SK-N-SH (cell line): ENCODE results near the gene ZDHHC12. TPM values are rescaled to one million over a fixed set of nuclear protein-coding genes. Genes with fewer than 3 reads are reported as not detected.

Experiments
- CTCF ChIA-PET: fragments of 300-600, 350-600 bp; formaldehyde crosslinking; extraction: SDS; loops from one replicate; lab custom pipeline; 2021; lab: Yijun Ruan, JAX
- POLR2A ChIA-PET: fragments of 350-600 bp; sonication (Branson Sonifier 250); formaldehyde crosslinking; extraction: SDS; loops from one replicate; lab custom pipeline; 2020; ENCODE audit warnings: antibody characterized with exemption, inconsistent platforms; lab: Yijun Ruan, JAX
- DNase-seq: peaks from one replicate; pipeline ENCODE4 v3.0.0; 2012
- H2AFZ ChIP-seq: fragments of 200-600 bp; sonication (generic); 2 replicates; pipeline ENCODE4 v1.8.1; 2016; ENCODE audit warnings: antibody characterized with exemption, mild to moderate bottlenecking, low read depth
- H3F3A ChIP-seq: fragments of 200-600 bp; sonication (generic); replicated peaks from 2 replicates; pipeline ENCODE3; 2016; ENCODE audit warnings: antibody characterized with exemption, mild to moderate bottlenecking; ENCODE audit not compliant: insufficient read depth
- H3K27ac ChIP-seq, 2 experiments: fragments of 200-500 bp in 1 of 2; fragments of 200-600 bp in 1 of 2; sonication (Bioruptor generic) in 1 of 2; sonication (generic), shearing (Covaris generic) in 1 of 2; 2 replicates each; pipeline versions ENCODE4 v1.5.1 to v1.6.1; 2014 to 2016; ENCODE audit warnings: low read depth in 2 of 2, inconsistent platforms in 1 of 2, low read length in 1 of 2, mild to moderate bottlenecking in 1 of 2, mixed read lengths in 1 of 2
- H3K27me3 ChIP-seq: fragments of 200-600 bp; sonication (generic), shearing (Covaris generic); 2 replicates; pipeline ENCODE4 v1.6.1; 2016; ENCODE audit warnings: mixed run types; ENCODE audit not compliant: insufficient read depth
- H3K36me3 ChIP-seq, 2 experiments: fragments of 200-500 bp in 1 of 2; fragments of 200-600 bp in 1 of 2; sonication (Bioruptor generic) in 1 of 2; sonication (generic) in 1 of 2; replicated peaks in 1 of 2; 2 replicates each; pipeline versions ENCODE3 to v1.5.1; 2014 to 2016; ENCODE audit warnings: low read length in 1 of 2, mild to moderate bottlenecking in 1 of 2; ENCODE audit not compliant: insufficient read depth in 2 of 2, control insufficient read depth in 1 of 2
- H3K4me1 ChIP-seq, 2 experiments: fragments of 200-500 bp in 1 of 2; fragments of 200-600 bp in 1 of 2; sonication (Bioruptor generic) in 1 of 2; sonication (generic), shearing (Covaris generic) in 1 of 2; 2 replicates each; pipeline versions ENCODE4 v1.5.1 to v1.6.1; 2014 to 2016; ENCODE audit warnings: low read depth in 1 of 2, low read length in 1 of 2, mixed run types in 1 of 2; ENCODE audit not compliant: insufficient read depth in 2 of 2, control insufficient read depth in 1 of 2
- H3K4me2 ChIP-seq: fragments of 200-600 bp; sonication (generic), shearing (Covaris generic); 2 replicates; pipeline ENCODE4 v1.6.1; 2017; ENCODE audit warnings: mixed run types
- H3K4me3 ChIP-seq, 2 experiments: fragments of 200-500 bp in 1 of 2; fragments of 200-600 bp in 1 of 2; sonication (Bioruptor generic) in 1 of 2; sonication (generic), shearing (Covaris generic) in 1 of 2; 2 replicates each; pipeline versions ENCODE4 v1.5.1 to v1.8.1; 2014 to 2016; ENCODE audit warnings: low read depth in 2 of 2, inconsistent platforms in 1 of 2, low read length in 1 of 2, mild to moderate bottlenecking in 1 of 2, mixed read lengths in 1 of 2, moderate library complexity in 1 of 2
- H3K79me2 ChIP-seq: fragments of 200-600 bp; sonication (generic); 2 replicates; pipeline ENCODE4 v1.8.1; 2017; ENCODE audit warnings: mild to moderate bottlenecking; ENCODE audit not compliant: insufficient read depth
- H3K9ac ChIP-seq: fragments of 200-600 bp; sonication (generic); 2 replicates; pipeline ENCODE4 v1.6.1; 2017; ENCODE audit warnings: mixed run types
- H3K9me2 ChIP-seq: fragments of 200-600 bp; sonication (generic); 2 replicates; pipeline ENCODE4 v1.6.1; 2017; ENCODE audit warnings: mixed run types
- H3K9me3 ChIP-seq: fragments of 200-600 bp; sonication (generic); 2 replicates; pipeline ENCODE4 v1.6.1; 2017; ENCODE audit warnings: mixed run types, mild to moderate bottlenecking, moderate library complexity
- H4K20me1 ChIP-seq: fragments of 200-600 bp; sonication (generic); 2 replicates; pipeline ENCODE4 v1.6.1; 2017; ENCODE audit warnings: mild to moderate bottlenecking, mixed run types; ENCODE audit not compliant: insufficient read depth
- CHD2 ChIP-seq: fragments of 150-350 bp; IDR thresholded peaks from 2 replicates; pipeline ENCODE4 v1.6.1; 2018; ENCODE audit warnings: low read length; ENCODE audit not compliant: partially characterized antibody
- ELF1 ChIP-seq: IDR thresholded peaks from 2 replicates; pipeline ENCODE4 v1.4.0; 2012
- EP300 ChIP-seq, 2 experiments: IDR thresholded peaks; 2 replicates each; pipeline versions ENCODE4 v1.4.0 to v1.6.1; 2012; ENCODE audit warnings: borderline replicate concordance in 1 of 2, low read depth in 1 of 2, low read length in 1 of 2
- FOXJ3 ChIP-seq: sonication (generic); formaldehyde crosslinking; IDR thresholded peaks from 2 replicates; pipeline ENCODE4 v1.5.1; 2020; ENCODE audit warnings: mild to moderate bottlenecking, missing genetic modification reagents
- MAX ChIP-seq: IDR thresholded peaks from 2 replicates; pipeline ENCODE4 v1.4.0; 2012; ENCODE audit warnings: low read depth
- NFIC ChIP-seq: IDR thresholded peaks from 2 replicates; pipeline ENCODE4 v1.4.0; 2012; ENCODE audit warnings: borderline replicate concordance
- NRF1 ChIP-seq: IDR thresholded peaks from 2 replicates; pipeline ENCODE4 v1.6.1; 2012; ENCODE audit warnings: low read depth, mild to moderate bottlenecking, low read length
- POLR2AphosphoS5 ChIP-seq: IDR thresholded peaks from 2 replicates; pipeline ENCODE4 v1.6.1; 2012; ENCODE audit warnings: low read depth, low read length
- RCOR1 ChIP-seq: fragments of 150-350 bp; IDR thresholded peaks from 2 replicates; pipeline ENCODE4 v1.6.1; 2017; ENCODE audit warnings: antibody characterized with exemption, low read length
- RFX5 ChIP-seq: IDR thresholded peaks from 2 replicates; pipeline ENCODE4 v1.6.1; 2012; ENCODE audit warnings: mild to moderate bottlenecking, improper control_type of control experiment, low read length
- TAF1 ChIP-seq: IDR thresholded peaks from 2 replicates; pipeline ENCODE4 v1.6.1; 2012; ENCODE audit warnings: low read depth, mild to moderate bottlenecking, low read length, moderate library complexity, borderline replicate concordance
- TEAD4 ChIP-seq: IDR thresholded peaks from 2 replicates; pipeline ENCODE4 v1.4.0; 2012; ENCODE audit warnings: mild to moderate bottlenecking, borderline replicate concordance; ENCODE audit not compliant: insufficient read depth
- USF1 ChIP-seq: IDR thresholded peaks from 2 replicates; pipeline ENCODE4 v1.4.0; 2012; ENCODE audit warnings: low read depth, borderline replicate concordance
- USF2 ChIP-seq: fragments of 150-350 bp; IDR thresholded peaks from 2 replicates; pipeline ENCODE4 v1.6.1; 2017; ENCODE audit warnings: antibody characterized with exemption, low read length, low read depth, borderline replicate concordance
- ZBTB33 ChIP-seq: IDR thresholded peaks from 2 replicates; pipeline ENCODE4 v1.4.0; 2012; ENCODE audit warnings: low read depth, borderline replicate concordance
- WGBS: methylation state at CpG from one replicate; pipeline ENCODE4 v1.1.6; 2017; ENCODE audit warnings: low lambda C conversion rate; 5-methylcytosine and 5-hydroxymethylcytosine counted together
- polyA plus RNA-seq, 3 experiments: library from polyadenylated mRNA; depleted of rRNA; stranded (reverse); fragments of >200 nt; gene quantifications; 2 replicates each; pipeline ENCODE4 v1.2.3, GENCODE V29; 2012

Gene ZDHHC12
- polyA plus RNA-seq, 1 of the 3 experiments (the other 2 are of a cell fraction): 51.3 TPM

GRCh38 chr9:128771094-128771721, 47.3 kb upstream of the ZDHHC12 start:
- Histone ChIP-seq H3K9ac (peak overlapping the region; percentile 88), H4K20me1 (no peaks in the 10 kb centered on the region), H3K9me3 (no peaks in the 10 kb centered on the region), H2AFZ (peak overlapping the region; percentile 94), H3K27ac (peak overlapping the region; percentile 39 to 81), H3K4me2 (peak overlapping the region; percentile 99), H3K27me3 (no peaks in the 10 kb centered on the region), H3K79me2 (peaks cover 27% of the 10 kb centered on the region), H3K4me3 (peak overlapping the region; percentile 71 to 90), H3K36me3 (peaks cover 0 to 5% of the 10 kb centered on the region in 2 experiments), H3K9me2 (no peaks in the 10 kb centered on the region), H3F3A (peaks cover 11% of the 10 kb centered on the region), H3K4me1 (peaks cover 0 to 7% of the 10 kb centered on the region in 2 experiments; a peak in 1 of 4 replicates)
- POLR2A ChIA-PET: interaction anchor here (0.6 kb wide), 1 partner anchor 54 kb away, joined by 7 read pairs; no protein-coding TSS in a partner anchor
- TF ChIP-seq MAX (no peak), RFX5 (no peak), CHD2 (no peak), POLR2AphosphoS5 (no peak), NFIC (no peak), ZBTB33 (no peak), ELF1 (no peak), USF1 (no peak), FOXJ3 (CRISPR knock-in tag) (no peak), USF2 (no peak), TAF1 (no peak), EP300 (IDR thresholded peaks at IDR 0.05; ENCODE audit: borderline replicate concordance in 1 of 2, low read depth in 1 of 2, low read length in 1 of 2) (no peak), TEAD4 (no peak), NRF1 (no peak), RCOR1 (no peak)
- CTCF ChIA-PET: interaction anchor here (0.7 to 1.3 kb wide), 7 partner anchors 30 to 135 kb away, joined by 3 to 7 read pairs (median 4); partner anchors contain the start of gene PKN3
- no peak for DNase-seq
- 13% methylated on average over 7 of the region's 28 CpGs for WGBS
